HG02678 (cell line): Measurements from ENCODE around the gene DNAJB1.
"Not testable (repeated sequence)": the region's sequence is repeated elsewhere in the genome, so short reads cannot be mapped to it uniquely, and the experiment has no call there.

Source experiments
- ATAC-seq: cut with Tn5 transposase; IDR thresholded peaks from one replicate; pipeline ENCODE4 v1.9.1; 2021; ENCODE audit warnings: mild to moderate bottlenecking, moderate library complexity; ENCODE audit not compliant: unreplicated experiment

The DNAJB1 gene

GRCh38 chr19:14553042-14553938, 35.1 kb upstream of the DNAJB1 start:
- no peak for ATAC-seq

GRCh38 chr19:14552006-14552360, 33.8 kb upstream of the DNAJB1 start:
- not testable (repeated sequence) for ATAC-seq

- not testable (repeated sequence) for ATAC-seq
Measured at GRCh38 chr19:14551134-14552005, 33.2 kb upstream of the DNAJB1 start.

- no peak for ATAC-seq
Measured at GRCh38 chr19:14550201-14550754, 32.1 kb upstream of the DNAJB1 start.

- ATAC-seq, result no peak
Measured at GRCh38 chr19:14545716-14546082, 27.5 kb upstream of the DNAJB1 start.

GRCh38 chr19:14544977-14545715, 26.9 kb upstream of the DNAJB1 start:
- ATAC-seq, result no peak

- ATAC-seq, result no peak
Measured at GRCh38 chr19:14544047-14544446, 25.9 kb upstream of the DNAJB1 start.

- no peak for ATAC-seq
Measured at GRCh38 chr19:14542711-14543328, 24.6 kb upstream of the DNAJB1 start.

GRCh38 chr19:14541979-14542378, 23.8 kb upstream of the DNAJB1 start:
- ATAC-seq, result not testable (repeated sequence)

GRCh38 chr19:14540741-14541525, 22.7 kb upstream of the DNAJB1 start:
- ATAC-seq, result no peak

- ATAC-seq, result no peak
Measured at GRCh38 chr19:14536926-14537692, 18.9 kb upstream of the DNAJB1 start.

- no peak for ATAC-seq
Measured at GRCh38 chr19:14533450-14533849, 15.3 kb upstream of the DNAJB1 start.

- ATAC-seq, result no peak
Measured at GRCh38 chr19:14530506-14530905, 12.3 kb upstream of the DNAJB1 start.

GRCh38 chr19:14530005-14530348, 11.8 kb upstream of the DNAJB1 start:
- no peak for ATAC-seq

GRCh38 chr19:14529254-14530004, 11.2 kb upstream of the DNAJB1 start, which contains the start of gene TECR:
TSS of gene TECR (plus strand) at chr19:14529594. CDS start at chr19:14529697, 103 bp downstream.
- ATAC-seq, result peak; percentile 95

- ATAC-seq, result no peak
Measured at GRCh38 chr19:14528419-14529253, 10.4 kb upstream of the DNAJB1 start.

- ATAC-seq, result no peak
Measured at GRCh38 chr19:14526423-14526822, 8.2 kb upstream of the DNAJB1 start.
